ENCODE data around the gene DSCAML1.

Gene DSCAML1

GRCh38 chr11:117467770-117468169, 329.2 kb downstream of the DSCAML1 start:
- no peaks in the 10 kb centered on the region for H3K36me3 ChIP-seq
- no peak for DNase-seq
- no peaks in the 10 kb centered on the region for H3K27me3 ChIP-seq (ENCODE audit: insufficient read depth, low read depth, severe bottlenecking)
- no peak overlapping the region for H3K4me3 ChIP-seq (ENCODE audit: low read depth, low read length)
- no peak overlapping the region for H3K27ac ChIP-seq
- no peaks in the 10 kb centered on the region for H3K9me3 ChIP-seq (ENCODE audit: severe bottlenecking)
- no peak for TF ChIP-seq CTCF (IDR thresholded peaks at IDR 0.05; ENCODE audit: low read depth, low read length)

GRCh38 chr11:117466966-117467365, 330.1 kb downstream of the DSCAML1 start:
- no peaks in the 10 kb centered on the region for H3K9me3 ChIP-seq (ENCODE audit: severe bottlenecking)
- no peak overlapping the region for H3K4me3 ChIP-seq (ENCODE audit: low read depth, low read length)
- H3K36me3 ChIP-seq: no peaks in the 10 kb centered on the region
- DNase-seq: no peak
- H3K27me3 ChIP-seq (ENCODE audit: insufficient read depth, low read depth, severe bottlenecking): no peaks in the 10 kb centered on the region
- no peak overlapping the region for H3K27ac ChIP-seq
- no peak for TF ChIP-seq CTCF (IDR thresholded peaks at IDR 0.05; ENCODE audit: low read depth, low read length)

GRCh38 chr11:117465236-117465997, 331.6 kb downstream of the DSCAML1 start:
- no peak overlapping the region for H3K4me3 ChIP-seq (ENCODE audit: low read depth, low read length)
- no peak overlapping the region for H3K27ac ChIP-seq
- H3K9me3 ChIP-seq (ENCODE audit: severe bottlenecking): no peaks in the 10 kb centered on the region
- H3K27me3 ChIP-seq (ENCODE audit: insufficient read depth, low read depth, severe bottlenecking): no peaks in the 10 kb centered on the region
- TF ChIP-seq CTCF (IDR thresholded peaks at IDR 0.05; ENCODE audit: low read depth, low read length): no peak
- no peak for DNase-seq
- no peaks in the 10 kb centered on the region for H3K36me3 ChIP-seq

GRCh38 chr11:117464778-117465177, 332.2 kb downstream of the DSCAML1 start:
- no peaks in the 10 kb centered on the region for H3K27me3 ChIP-seq (ENCODE audit: insufficient read depth, low read depth, severe bottlenecking)
- no peak for TF ChIP-seq CTCF (IDR thresholded peaks at IDR 0.05; ENCODE audit: low read depth, low read length)
- H3K9me3 ChIP-seq (ENCODE audit: severe bottlenecking): no peaks in the 10 kb centered on the region
- no peak for DNase-seq
- no peaks in the 10 kb centered on the region for H3K36me3 ChIP-seq
- no peak overlapping the region for H3K27ac ChIP-seq
- no peak overlapping the region for H3K4me3 ChIP-seq (ENCODE audit: low read depth, low read length)

GRCh38 chr11:117462864-117463247, 334.2 kb downstream of the DSCAML1 start:
- Histone ChIP-seq H3K27ac (no peak overlapping the region), H3K4me3 (ENCODE audit: low read depth, low read length) (no peak overlapping the region), H3K27me3 (ENCODE audit: insufficient read depth, low read depth, severe bottlenecking) (no peaks in the 10 kb centered on the region), H3K36me3 (no peaks in the 10 kb centered on the region), H3K9me3 (ENCODE audit: severe bottlenecking) (no peaks in the 10 kb centered on the region)
- no peak for TF ChIP-seq CTCF (IDR thresholded peaks at IDR 0.05; ENCODE audit: low read depth, low read length)
- no peak for DNase-seq

All from WERI-Rb-1 (cell line).